SH-SY5Y (cell line): ENCODE data around the gene SMAP1.

Source experiments
- GATA2 ChIP-seq: IDR thresholded peaks from 2 replicates; pipeline ENCODE4 v1.6.1; 2011; ENCODE audit warnings: mild to moderate bottlenecking, low read depth, low read length
- GATA3 ChIP-seq: IDR thresholded peaks from 2 replicates; pipeline ENCODE4 v1.6.1; 2011; ENCODE audit warnings: low read depth, mild to moderate bottlenecking, low read length, moderate library complexity

The SMAP1 gene

DNA sequence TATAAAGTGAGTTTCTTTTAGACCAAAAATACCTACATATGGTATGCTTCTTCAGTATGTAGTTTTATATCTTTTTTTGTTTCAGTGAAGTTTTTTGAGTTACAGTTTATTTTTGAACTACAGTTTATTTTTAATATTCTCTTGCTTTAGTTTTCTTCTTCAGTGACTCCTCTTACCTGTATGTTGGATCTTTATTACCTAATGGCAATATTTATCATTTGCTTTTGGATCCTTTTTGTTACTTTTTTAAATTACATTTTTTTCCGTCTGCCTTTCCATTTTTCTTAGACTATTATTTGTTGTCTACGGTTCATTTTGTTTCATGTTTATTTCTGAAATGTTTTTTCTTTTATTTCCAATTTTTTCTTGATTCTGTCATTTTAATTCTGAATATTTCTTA lies 71.9 kb downstream of the SMAP1 start:
- no peak for TF ChIP-seq GATA3
- no peak for TF ChIP-seq GATA2

GRCh38 chr6:70753870-70754380 lies 86.2 kb downstream of the SMAP1 start:
- TF ChIP-seq GATA2 (no peak), GATA3 (no peak)

- no peak for TF ChIP-seq GATA2
- no peak for TF ChIP-seq GATA3
Measured at GRCh38 chr6:70758883-70759282, 91.2 kb downstream of the SMAP1 start.

DNA sequence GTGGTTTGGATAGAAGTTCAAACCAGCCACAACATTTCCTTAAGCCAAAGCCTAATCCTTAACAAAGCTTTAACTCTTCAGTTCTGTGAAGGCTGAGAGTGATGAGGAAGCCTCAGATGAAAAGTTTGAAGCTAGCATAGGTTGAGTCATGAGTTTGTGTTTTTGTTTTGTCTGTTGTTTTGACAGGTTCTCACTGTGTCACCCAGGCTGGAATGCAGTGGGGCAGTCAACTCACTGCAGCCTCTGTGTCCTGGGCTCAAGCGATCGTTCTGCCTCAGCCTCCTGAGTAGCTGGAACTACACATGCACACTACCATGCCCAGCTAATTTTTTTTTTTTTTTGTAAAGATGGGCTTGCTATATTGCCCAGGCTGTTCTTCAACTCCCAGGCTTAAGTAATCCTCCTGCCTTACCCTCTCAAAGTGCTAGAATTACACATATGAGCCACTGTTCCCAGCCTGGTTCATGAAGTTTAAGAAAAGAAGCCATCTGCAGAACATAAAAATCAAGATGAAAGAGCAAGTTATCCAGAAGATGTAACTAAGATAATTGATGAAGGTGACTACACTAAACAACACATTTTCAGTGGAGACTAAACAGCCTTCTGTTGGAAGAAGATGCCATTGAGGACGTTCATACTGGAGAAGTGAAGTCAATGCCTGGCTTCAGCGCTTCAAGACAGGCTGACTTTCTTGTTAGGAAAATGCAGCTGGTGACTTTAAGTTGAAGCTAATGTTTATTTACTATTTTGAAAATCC lies 96.2 kb downstream of the SMAP1 start:
- TF ChIP-seq GATA2 (no peak), GATA3 (no peak)

DNA sequence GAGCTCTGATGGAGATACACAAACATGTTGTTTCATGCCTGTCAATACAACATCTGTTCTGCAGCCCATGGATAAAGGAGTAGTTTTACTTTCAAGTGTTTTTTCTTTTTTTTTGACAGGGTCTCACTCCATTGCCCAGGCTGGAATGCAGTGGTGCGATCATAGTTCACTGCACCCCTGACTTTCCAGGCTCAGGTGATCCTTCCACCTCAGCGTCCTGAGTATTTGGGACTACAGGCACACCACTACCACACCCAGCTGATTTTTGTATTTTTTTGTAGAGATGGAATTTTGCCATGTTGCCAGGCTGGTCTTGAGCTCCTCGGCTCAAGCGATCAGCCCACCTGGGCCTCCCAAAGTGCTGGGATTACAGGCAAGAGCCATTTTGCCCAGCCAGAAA lies 97.0 kb downstream of the SMAP1 start:
- no peak for TF ChIP-seq GATA2
- TF ChIP-seq GATA3: no peak

DNA sequence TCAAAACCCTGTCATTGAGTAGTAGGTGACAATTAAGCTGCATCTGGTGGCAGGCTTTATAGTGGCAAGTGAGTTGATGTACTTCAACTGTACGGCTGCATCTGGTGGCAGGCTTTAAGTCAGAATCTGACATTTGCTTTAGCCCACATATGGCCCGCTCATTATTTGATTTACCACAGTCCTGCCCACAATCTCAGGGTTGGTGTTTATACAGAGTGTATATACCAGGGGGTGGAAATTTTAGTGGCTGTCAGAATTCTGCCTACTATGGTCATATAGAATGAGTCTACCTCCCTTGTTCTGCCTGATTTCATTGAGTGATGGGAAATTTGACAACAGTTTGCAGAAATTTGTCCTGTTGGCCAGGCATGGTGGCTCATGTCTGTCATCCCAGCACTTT lies 112.3 kb downstream of the SMAP1 start:
- TF ChIP-seq GATA2: no peak
- TF ChIP-seq GATA3: no peak

GRCh38 chr6:70790483-70791224 lies 123.0 kb downstream of the SMAP1 start:
- TF ChIP-seq GATA3 (no peak), GATA2 (no peak)

DNA sequence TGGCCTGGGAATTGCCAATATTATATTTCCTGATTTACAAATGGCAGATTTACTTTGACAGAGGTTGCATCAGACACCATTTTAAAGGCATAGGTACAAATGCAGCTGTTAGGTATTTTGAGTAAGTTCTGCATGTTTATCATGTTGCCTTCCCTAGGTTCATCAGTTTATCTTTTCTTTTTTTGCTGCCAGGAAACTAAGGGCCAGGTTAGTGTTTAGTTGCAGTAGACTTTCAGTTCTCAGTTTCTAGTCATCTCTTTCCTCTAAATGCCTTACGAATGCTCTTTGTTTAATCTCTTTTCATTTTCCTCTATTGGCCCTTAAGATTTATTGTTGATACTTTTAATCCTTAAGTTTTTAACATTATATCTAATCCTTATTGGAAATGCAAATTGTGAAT lies 129.9 kb downstream of the SMAP1 start:
- TF ChIP-seq GATA2 (no peak), GATA3 (no peak)

DNA sequence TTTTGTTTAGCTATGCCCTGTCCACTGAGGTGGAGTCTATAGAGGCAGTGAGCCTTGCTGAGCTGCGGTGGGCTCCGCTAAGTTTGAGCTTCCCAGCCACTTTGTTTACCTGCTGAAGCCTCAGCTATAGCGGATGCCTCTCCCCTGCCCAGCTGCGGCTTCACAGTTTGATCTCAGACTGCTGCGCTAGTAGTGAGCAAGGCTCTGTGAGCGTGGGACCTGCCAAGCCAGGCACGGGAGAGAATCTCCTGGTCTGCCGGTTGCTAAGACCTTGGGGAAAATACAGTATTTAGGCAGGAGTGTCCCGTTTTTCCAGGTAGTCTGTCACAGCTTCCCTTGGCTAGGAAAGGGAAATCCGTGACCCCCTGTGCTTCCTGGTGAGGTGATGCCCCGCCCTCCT lies 138.4 kb downstream of the SMAP1 start:
- TF ChIP-seq GATA2 (no peak), GATA3 (no peak)

DNA sequence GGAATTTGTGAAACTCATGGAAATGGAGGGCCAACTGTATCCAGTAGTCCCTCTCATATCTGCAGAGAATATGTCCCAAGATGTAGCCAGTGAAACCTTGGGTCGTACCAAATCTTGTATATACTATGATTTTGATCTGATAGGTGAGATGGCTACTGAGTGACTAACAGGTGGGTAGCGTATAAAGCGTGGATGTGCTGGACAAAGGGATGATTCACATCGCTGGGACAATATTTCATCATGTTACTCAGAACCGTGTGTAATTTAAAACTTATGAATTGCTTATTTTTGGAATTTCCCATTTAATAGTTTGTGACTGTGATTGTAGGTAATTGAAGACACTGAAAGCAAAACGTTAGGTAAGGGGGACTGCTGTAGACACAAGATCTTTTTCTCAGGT lies 144.1 kb downstream of the SMAP1 start:
- no peak for TF ChIP-seq GATA2
- TF ChIP-seq GATA3: no peak

GRCh38 chr6:70813885-70814284 lies 146.2 kb downstream of the SMAP1 start:
- TF ChIP-seq GATA2: no peak
- TF ChIP-seq GATA3: no peak

DNA sequence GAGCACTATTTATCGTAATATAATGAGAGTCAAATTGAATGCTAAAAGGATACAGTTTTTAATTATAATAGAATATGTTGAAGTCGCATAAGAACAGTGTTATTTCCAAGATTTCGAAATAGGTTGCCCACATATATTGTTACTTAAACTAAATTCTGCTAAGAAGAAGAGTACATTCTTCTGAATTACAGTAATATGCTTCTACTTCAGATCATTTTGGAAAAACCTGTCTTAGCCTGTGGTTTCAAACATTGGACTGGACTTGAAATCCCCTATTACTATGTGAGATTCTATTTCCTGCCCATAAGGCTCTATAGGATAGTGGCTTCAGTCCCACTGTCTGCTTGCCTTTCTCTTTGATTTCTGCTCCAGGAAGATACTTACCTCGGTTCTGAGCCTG lies 152.0 kb downstream of the SMAP1 start:
- TF ChIP-seq GATA2 (no peak), GATA3 (no peak)

DNA sequence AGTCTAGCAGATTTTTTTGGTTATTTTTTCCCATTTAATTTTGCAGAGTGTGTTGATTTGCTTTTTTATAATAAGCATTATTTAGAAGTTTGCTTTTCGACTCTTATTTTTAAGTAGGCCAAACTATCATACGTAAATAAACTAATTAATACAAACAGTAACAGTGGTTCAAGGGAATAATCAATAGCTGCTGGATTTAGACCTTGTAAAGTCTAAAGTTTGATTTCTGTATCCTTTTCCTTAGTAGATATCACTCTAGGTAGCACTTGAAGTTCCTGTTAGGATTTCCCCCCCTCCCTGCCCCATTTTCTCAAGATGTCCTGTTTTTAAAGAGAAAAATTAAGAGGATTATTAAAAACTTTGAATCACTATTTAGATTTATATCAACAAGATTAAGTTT lies 153.1 kb downstream of the SMAP1 start:
- TF ChIP-seq GATA3 (no peak), GATA2 (no peak)

GRCh38 chr6:70821751-70822150 lies 154.1 kb downstream of the SMAP1 start:
- TF ChIP-seq GATA2 (no peak), GATA3 (no peak)

DNA sequence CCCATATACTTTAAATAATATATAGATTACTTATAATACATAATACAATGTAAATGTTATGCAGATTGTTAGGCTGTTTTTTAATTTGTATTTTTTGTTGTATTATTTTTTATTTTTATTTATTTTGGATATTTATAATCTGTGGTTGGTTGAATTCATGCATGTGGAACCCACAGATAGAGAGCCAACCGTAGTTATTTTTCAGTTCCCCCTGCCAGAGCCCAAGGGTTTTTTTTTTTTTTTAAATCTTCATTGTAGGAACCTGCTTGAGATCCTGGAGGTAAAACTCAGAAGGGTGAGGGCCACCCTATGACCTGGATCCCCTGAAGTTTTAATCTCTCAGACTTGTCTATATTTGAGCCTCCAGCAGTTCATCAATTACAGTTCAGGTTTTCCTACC lies 156.0 kb downstream of the SMAP1 start:
- TF ChIP-seq GATA3: no peak
